ENCODE results near the gene TAS1R3.

Gene TAS1R3

DNA sequence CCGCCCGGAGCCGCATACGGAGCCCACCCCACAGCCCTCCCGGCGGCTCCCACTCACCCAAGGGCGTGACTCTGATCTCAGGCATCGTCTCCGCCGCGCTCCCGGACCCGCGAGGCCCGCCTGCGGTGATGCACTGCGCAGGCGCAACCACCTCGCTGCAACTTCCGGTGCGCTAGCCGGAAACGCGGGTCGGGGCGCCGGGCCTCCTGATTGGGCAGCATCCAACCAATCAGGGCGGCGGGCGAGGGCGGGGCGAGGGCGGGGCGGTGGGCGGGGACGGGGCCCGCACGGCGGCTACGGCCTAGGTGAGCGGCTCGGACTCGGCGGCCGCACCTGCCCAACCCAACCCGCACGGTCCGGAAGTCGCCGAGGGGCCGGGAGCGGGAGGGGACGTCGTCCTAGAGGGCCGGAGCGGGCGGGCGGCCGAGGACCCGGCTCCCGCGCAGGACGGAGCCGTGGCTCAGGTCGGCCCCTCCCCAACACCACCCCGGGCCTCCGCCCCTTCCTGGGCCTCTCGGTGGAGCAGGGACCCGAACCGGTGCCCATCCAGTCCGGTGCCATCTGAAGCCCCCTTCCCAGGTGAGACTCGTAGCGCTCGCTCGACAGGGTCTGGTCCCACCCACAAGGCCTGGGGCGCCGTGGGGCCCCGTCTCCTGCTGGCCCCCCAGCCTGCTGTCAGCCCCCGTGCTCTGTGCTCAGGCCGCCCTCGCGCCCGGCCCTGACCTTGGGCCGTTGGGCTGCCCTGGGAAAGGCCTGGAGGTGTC, 6.4 kb upstream of the TAS1R3 start, which contains the start of the genes CPTP and INTS11:
CPTP (plus strand) TSS at position 279 of the 764 bp plus-strand sequence. CDS start 2,109 bp downstream, outside the sequence.
INTS11 (minus strand) TSS at position 137 of the 764 bp plus-strand sequence; CDS start at position 85, 52 bp downstream.
- Mint-ChIP-seq H3K27me3 (ENCODE audit: low read depth) (no peaks in the 10 kb centered on the region), H3K36me3 (ENCODE audit: low read depth) (peaks cover under 1% of the 10 kb centered on the region), H3K4me1 (peaks cover 18% of the 10 kb centered on the region), H3K27ac (peak within 1 kb of the TSS in 2 of 3 experiments; percentile 48 to 77), H3K4me3 (peak within 1 kb of the TSS; percentile 90 to 97 (median 91)), H3K9me3 (no peaks in the 10 kb centered on the region)
- TF ChIP-seq, protein P1, sequence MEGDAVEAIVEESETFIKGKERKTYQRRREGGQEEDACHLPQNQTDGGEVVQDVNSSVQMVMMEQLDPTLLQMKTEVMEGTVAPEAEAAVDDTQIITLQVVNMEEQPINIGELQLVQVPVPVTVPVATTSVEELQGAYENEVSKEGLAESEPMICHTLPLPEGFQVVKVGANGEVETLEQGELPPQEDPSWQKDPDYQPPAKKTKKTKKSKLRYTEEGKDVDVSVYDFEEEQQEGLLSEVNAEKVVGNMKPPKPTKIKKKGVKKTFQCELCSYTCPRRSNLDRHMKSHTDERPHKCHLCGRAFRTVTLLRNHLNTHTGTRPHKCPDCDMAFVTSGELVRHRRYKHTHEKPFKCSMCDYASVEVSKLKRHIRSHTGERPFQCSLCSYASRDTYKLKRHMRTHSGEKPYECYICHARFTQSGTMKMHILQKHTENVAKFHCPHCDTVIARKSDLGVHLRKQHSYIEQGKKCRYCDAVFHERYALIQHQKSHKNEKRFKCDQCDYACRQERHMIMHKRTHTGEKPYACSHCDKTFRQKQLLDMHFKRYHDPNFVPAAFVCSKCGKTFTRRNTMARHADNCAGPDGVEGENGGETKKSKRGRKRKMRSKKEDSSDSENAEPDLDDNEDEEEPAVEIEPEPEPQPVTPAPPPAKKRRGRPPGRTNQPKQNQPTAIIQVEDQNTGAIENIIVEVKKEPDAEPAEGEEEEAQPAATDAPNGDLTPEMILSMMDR (IDR thresholded peaks at IDR 0.05; ENCODE audit: unreplicated experiment in 3 of 3) = no peak

DNA sequence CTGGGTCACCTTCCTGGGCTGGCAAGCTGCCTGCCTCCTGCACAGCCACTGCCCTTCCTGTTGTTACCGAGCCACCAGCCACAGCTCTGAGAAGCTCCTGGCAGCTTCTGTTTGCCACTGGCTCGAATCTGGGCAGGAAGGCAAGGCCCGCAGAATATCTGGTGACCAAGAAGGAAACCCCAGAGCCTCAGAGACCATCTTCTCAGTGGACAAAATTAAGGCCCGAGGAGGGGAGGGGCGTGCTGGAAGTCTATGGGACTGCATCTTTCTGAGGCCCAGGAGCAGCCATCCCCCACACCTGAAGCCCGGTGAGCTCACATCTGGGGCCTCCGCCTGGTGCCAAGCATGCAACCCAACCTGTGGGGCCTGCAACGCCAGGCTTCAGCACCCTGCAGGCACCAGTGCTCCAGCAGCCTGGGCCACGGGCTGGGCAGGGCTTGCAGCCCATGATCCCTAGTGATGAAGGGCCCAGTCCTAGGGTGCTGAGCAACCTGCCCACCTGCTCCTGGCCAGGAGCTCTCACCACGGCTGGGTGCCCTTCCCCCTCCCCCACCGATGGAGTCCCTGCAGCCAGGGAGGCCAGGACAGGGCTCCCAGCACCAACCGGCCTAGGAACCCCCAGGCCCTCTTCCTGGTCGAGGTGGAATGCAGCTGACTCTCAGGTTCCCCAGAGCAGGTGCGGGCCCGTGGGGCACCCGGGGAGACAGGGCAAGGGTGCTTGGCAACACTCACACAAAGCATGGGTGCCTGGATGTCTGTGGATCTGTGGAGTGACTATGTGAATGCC, 5.6 kb upstream of the TAS1R3 start:
- Mint-ChIP-seq H3K36me3 (ENCODE audit: low read depth) (peaks cover 4% of the 10 kb centered on the region), H3K27ac (no peak overlapping the region), H3K27me3 (ENCODE audit: low read depth) (no peaks in the 10 kb centered on the region), H3K9me3 (no peaks in the 10 kb centered on the region), H3K4me1 (peaks cover 21% of the 10 kb centered on the region), H3K4me3 (peak overlapping the region; percentile 75 to 79 (median 77))
- TF ChIP-seq, protein P1 (IDR thresholded peaks at IDR 0.05; ENCODE audit: unreplicated experiment in 3 of 3) = no peak

DNA sequence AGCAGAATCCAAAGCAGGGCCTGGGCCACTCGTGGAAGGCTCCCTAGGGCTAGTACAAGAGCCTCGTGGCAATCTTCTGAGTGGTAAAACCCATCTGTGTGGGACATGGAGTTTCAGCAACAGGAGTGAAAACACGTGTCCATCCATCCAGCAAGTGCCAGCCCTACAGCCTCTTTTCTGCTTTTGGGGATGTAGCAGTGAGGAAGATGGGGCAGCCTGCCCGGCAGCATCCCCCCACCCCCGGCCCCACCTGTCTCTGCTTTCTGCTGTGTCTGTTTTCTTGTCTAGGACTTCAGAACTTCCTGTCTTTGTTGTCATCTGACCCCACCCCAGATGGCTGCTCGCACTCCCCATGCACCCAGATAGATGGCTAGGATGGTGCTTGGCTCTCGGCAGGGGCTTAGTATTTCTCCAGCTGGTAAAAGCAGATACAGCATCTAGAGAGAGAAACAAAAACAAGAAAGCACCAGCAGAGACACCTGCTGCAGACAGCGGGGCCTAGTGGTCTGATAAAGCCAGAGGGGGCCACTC, 4.9 kb upstream of the TAS1R3 start:
- H3K27me3 Mint-ChIP-seq (ENCODE audit: low read depth) = no peaks in the 10 kb centered on the region

GRCh38 chr1:1327291-1327690, 3.8 kb upstream of the TAS1R3 start:
- TF ChIP-seq, protein P1 (IDR thresholded peaks at IDR 0.05; ENCODE audit: unreplicated experiment in 3 of 3) = no peak
- H3K4me3 Mint-ChIP-seq = peak overlapping the region; percentile 55 to 66 (median 61)
- H3K4me1 Mint-ChIP-seq = peaks cover 18% of the 10 kb centered on the region
- H3K27ac Mint-ChIP-seq = no peak overlapping the region
- no peaks in the 10 kb centered on the region for H3K27me3 Mint-ChIP-seq (ENCODE audit: low read depth)
- peaks cover 4% of the 10 kb centered on the region for H3K36me3 Mint-ChIP-seq (ENCODE audit: low read depth)
- H3K9me3 Mint-ChIP-seq = no peaks in the 10 kb centered on the region

More for the DNA sequence above, 4.9 kb upstream of the TAS1R3 start:
- TF ChIP-seq, protein P1 (IDR thresholded peaks at IDR 0.05; ENCODE audit: unreplicated experiment in 3 of 3) = no peak
- no peak overlapping the region for H3K27ac Mint-ChIP-seq
- H3K36me3 Mint-ChIP-seq (ENCODE audit: low read depth) = peaks cover 4% of the 10 kb centered on the region
- peak overlapping the region; percentile 77 to 79 (median 77) for H3K4me3 Mint-ChIP-seq
- no peaks in the 10 kb centered on the region for H3K9me3 Mint-ChIP-seq
- H3K4me1 Mint-ChIP-seq = peaks cover 21% of the 10 kb centered on the region

GRCh38 chr1:1328254-1328653, 2.8 kb upstream of the TAS1R3 start:
- H3K27me3 Mint-ChIP-seq (ENCODE audit: low read depth) = no peaks in the 10 kb centered on the region
- peaks cover 11% of the 10 kb centered on the region for H3K4me1 Mint-ChIP-seq
- TF ChIP-seq, protein P1 (IDR thresholded peaks at IDR 0.05; ENCODE audit: unreplicated experiment in 3 of 3) = no peak
- H3K27ac Mint-ChIP-seq = no peak overlapping the region
- H3K4me3 Mint-ChIP-seq = no peak overlapping the region
- H3K36me3 Mint-ChIP-seq (ENCODE audit: low read depth) = peaks cover 4% of the 10 kb centered on the region
- no peaks in the 10 kb centered on the region for H3K9me3 Mint-ChIP-seq
